Hepatic stellate cell (primary cell): Measurements from ENCODE around the gene BHLHA9.
A peak's percentile ranks its signal among the peaks of the same experiment; 100 is the strongest.
"Not testable (repeated sequence)": the region's sequence is repeated elsewhere in the genome, so short reads cannot be mapped to it uniquely, and the experiment has no call there.

Experiments used
- DNase-seq: peaks from one replicate; pipeline ENCODE4 v3.0.0; 2011; ENCODE audit warnings: low spot score

Gene BHLHA9

DNA sequence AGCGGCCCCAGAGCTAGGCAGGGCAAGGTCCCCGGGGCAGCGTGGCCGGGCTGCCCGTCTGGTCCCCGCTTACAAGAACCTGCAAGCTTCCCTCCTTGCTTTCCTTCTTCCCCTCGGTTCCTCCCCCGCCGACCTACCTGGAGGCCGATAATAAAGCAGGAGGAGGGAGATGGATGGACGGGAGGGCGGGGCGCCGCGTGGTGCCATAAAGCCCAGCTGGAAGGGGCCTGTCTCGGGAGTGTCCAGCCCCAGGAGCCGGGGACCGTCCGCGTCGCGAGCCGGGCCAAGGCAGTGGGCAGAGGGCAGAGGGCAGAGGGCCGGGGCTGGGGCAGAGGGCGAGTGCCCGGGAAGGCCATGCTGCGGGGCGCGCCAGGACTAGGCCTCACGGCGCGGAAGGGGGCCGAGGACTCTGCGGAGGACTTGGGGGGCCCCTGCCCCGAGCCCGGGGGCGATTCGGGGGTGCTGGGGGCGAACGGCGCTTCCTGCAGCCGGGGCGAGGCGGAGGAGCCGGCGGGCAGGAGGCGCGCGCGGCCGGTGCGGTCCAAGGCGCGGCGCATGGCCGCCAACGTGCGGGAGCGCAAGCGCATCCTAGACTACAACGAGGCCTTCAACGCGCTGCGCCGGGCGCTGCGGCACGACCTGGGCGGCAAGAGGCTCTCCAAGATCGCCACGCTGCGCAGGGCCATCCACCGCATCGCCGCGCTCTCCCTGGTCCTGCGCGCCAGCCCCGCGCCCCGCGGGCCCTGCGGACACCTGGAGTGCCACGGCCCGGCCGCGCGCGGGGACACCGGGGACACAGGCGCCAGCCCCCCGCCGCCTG lies at the start of gene BHLHA9:
BHLHA9 (plus strand) TSS at position 235 of the 820 bp plus-strand sequence; CDS start at position 355, 120 bp downstream.
- DNase-seq = no peak

DNA sequence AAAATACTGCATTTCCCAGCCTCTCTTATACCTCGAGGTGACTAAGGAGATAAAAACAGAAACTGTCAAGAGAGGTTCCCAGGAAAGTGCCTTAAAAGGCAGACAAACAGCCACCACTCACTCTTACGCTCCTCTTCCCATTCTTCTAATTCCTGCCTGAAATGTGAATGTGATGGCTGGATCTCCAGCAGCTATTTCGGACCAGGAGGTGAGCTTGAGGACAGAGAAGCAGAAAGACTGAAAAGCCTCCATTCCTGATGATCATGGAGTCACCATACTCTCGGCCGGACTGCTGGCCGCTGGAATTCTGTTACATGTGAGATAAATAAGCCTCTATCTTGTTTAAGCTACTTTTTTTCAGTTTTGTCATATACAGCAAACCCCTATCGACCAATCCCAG lies 49.0 kb upstream of the BHLHA9 start:
- no peak for DNase-seq

DNA sequence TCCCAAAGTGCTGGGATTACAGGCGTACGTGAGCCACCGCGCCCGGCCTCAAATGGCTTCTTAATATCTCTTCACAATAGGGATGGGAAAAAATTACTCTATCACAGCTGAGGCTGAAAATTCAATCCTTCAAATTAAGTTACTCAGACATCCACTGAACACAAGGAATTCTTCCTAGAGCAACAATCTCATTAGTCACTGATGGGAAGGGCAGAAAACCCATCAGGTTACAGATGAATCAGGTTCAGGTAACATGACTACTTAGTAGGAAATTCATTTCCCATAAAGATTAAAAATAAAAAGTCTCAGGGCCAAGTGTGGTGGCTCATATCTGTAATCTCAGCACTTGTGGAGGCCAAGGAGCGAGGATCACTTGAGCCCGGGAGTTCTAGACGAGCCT lies 47.9 kb upstream of the BHLHA9 start:
- no peak for DNase-seq

DNA sequence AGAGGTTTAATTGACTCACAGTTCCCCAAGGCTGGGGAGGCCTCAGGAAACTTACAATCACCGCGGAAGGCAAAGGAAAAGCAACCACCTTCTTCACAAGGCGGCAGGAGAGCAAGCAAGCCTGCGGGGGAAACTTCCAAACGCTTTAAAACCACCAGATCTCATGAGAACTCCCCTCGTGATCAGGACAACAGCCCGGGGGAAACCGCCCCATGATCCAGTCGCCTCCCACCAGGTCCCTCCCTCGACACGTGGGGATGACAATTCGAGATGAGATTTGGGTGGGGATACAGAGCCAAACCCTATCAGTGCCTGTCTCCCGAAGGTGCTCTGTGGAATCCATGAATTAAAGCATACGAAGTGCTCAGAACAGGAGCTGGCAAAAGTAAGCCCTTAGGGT lies 46.6 kb upstream of the BHLHA9 start:
- DNase-seq = no peak

DNA sequence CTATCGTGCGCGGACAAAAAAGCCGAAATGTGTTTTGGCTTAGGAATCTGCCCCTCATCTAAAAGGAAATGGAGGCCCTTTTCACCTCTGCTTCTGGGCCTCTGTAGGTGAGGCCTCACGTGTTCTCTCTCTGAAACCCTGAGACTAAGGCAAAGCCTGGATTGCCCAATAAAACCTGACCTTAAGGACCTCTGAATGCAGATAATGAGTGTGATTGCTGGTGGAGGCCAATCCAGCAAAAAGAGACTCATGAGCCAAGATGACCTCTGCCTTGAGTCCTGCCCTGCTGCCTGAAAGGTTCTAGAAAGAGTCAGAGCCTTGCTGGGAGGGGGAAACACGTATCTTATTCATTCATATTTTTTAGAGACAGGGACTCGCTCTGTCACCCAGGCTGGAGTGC lies 45.9 kb upstream of the BHLHA9 start:
- DNase-seq = no peak

DNA sequence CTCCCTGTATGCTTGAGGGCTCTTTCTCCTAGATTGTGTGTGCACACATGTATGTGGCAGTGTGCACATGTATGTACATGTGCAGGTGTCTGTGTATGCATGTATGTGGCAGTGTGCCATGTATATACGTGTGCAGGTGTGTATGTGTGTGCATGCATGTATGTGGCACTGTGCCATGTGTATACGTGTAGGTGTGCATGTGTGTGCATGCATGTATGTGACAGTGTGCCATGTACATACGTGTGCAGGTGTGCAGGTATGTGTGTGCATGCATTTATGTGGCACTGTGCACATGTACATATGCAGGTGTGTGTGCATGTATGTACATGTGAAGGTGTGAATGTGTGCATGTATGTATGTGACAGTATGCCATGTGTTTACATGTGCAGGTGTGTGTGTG lies 43.9 kb upstream of the BHLHA9 start:
- no peak for DNase-seq

DNA sequence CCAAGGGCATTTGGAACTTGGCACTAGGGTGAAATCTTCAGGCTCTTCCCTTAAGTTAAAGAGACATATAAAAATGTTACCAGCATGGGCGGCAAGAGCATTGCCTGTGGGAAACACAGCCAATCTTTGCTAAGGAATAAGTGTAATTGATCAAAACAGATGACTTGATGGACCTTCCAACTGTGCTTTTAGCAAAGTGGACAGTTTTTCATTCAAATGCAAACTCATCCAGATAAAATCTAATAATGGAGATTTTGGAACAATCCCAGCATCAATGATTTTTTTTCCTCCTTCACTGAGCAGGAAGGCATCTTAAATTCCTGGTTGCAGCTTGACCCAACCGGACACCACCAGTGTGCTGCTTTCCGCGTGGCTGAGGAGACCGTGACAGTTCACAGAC lies 42.9 kb upstream of the BHLHA9 start:
- DNase-seq = no peak

DNA sequence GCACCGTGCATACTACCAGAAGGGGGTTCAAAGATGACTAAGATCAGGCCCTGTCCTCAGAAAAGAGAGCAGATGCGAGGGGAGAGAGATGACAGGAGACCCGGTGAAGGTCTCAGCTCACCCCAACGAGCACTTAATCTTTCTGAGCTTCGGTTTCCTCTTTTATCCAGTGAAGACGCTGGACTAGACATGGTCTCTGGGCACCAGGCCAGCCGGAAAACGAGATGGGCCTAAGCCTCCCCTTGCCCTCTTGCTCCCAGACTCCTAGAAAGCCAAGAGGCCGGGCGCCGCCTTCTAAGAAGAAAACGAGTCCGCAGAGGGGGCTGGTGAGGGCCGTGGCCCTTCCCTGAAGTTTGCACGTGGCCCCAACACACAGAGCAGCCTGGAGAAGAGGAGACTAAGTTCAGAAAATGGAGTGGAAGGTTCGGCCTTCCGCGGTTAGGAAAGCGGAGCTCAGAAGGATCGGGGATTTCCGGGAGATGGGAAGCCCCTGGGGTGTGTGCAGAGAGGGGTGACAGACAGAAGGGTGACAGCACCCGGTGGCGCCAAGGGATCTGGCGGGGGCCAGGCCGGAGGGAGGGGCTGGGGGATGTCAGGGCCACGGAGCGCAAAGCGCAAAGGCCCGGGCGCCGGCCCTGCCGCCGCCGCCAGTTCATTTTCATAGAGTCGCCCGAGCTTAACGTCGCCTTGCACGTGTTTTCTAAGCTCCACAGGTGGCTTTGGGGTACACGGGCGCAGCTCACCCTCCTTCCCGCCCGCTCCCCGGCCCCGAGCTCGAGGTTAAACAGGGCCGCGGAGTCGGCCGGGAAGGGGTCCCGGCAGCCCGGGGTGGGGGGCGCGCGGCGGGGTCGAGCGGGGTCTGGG lies 42.1 kb upstream of the BHLHA9 start:
- DNase-seq = no peak

DNA sequence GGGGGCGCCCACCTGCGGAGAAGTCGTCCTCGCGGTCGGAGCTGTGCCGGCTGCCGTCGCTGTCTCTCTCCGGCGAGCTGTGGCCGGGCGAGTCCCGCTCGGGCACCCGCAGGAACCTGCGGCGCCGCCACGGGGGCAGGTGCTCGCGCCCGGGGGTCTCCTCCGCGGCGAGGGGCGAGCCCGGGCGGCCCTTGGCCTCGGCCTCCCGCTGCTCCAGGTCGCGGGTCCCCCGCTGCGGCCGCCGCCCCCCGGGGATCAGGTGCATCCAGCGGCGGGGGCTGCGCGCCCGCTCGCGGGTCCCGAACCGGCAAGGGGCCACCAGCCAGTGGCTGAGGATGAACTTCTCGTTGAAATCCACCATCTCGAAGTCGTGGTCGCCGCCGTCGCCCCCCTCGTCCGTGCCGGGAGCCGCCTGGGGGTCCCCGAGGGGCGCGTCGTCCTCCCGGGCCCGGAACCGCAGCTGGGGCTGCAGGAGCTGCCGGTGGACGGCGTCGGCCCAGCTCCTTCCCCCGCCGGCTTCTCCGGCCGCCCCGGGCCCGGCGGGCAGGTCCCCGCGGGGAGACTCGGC lies 41.4 kb upstream of the BHLHA9 start:
- no peak for DNase-seq

DNA sequence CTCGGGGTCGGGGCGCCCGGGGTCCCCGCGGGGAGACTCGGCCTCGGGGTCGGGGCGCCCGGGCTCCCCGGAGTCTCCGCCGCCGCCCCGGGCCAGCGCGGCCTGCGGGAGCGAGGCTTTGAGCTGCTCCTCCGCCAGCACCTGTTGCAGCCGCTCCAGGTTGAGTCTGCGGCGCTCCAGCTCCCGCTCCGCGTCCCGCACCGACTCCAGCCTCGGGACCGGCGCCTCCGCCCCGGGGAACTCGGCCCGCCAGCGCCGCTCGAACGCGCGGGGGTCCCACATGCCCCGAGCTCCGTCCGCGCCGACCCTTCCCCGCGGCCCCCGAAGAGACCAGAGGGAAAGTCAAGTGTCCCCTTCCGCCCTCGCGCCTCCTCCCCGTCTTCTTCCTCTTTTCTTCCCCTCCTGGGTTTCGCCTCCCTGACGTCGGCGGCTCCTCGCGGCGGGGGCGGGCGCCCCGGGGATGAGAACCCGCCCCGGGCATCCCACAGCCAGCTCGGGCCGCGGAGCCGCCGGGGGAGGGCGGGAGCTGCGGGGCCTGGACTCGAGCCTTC lies 40.8 kb upstream of the BHLHA9 start:
- peak; percentile 38 for DNase-seq

DNA sequence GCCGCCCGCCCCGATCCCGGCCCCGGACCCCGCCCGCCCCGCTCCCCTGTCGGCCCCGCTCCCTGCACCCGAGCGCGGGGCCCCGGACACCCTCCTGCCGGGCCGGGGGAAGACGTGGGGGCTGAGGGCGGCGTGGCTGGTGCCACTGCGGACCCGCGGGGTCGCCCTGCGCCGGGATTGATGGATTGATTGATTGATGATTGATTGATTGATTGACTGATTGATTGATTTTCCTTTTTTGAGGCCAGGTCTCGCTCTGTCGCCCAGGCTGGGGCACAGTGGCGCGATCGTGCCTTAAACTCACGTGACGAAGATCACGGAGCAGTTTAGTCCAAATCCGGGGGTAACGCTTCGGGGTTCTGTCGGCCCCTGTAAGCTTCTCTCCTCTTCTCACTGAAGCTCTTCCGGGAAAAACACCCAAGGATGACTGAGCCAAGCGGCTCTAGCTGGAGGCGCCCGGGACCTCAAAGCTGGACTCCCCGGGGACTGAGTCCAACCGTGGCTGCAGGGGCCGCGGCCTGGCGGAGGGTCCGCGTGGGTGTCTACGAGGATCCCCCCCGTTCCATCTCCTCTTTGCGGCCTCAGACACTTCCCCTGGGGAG lies 40.2 kb upstream of the BHLHA9 start:
- no peak for DNase-seq

DNA sequence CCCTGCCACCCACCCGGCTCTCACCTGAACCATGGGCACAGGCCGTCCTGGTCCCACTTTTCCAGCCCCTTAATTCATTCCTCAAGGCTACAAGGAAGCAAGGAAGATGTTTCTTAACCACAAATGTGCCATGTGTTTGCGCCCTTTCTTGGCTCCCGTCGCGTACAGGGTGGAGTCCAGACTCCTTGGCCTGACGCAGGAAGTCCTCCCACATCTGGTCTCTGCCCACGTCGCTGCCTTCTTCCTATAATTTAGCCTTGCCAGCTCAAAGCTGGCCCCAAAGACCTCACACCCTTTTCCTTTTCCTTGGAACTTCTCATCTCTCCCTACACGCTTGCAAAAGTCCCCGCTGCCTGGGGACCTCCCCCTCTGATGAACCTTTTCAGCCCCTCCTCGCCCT lies 38.8 kb upstream of the BHLHA9 start:
- no peak for DNase-seq

DNA sequence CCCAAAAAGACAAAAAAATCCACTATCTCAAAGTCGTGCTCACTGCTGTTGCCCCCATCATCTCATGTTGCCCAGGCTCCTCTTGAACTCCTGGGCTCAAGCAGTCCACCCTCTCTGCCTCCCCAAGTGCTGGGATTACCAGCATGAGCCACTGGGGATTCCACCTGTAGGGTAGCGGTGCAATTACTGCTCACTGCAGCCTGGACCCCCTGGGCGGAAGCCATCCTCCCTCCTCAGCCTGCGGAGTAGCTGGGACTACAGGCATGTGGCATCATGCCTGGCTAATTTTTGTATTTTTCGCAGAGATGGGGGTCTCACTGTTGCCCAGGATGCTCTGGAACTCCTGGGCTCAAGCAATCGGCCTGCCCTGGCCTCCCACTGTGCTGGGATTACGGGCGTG lies 37.9 kb upstream of the BHLHA9 start:
- DNase-seq = no peak

DNA sequence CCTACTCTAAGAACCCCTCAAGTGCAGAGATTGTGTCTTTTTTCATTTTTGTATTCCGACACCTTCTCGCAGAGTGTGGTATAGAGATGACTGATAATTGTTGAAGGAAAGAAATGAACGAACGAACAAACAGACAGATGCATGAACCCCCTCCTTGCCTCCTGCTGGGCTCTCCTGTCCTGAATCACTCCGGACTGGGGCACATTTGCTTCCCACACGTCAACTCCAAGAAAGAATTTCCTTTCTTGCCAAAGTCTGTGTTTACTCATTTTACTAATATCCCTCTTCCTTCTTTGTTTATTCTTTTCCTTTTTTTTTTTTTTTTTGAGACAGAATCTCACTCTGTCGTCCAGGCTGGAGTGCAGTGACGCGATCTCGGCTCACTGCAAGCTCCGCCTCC lies 37.5 kb upstream of the BHLHA9 start:
- peak; percentile 36 for DNase-seq

DNA sequence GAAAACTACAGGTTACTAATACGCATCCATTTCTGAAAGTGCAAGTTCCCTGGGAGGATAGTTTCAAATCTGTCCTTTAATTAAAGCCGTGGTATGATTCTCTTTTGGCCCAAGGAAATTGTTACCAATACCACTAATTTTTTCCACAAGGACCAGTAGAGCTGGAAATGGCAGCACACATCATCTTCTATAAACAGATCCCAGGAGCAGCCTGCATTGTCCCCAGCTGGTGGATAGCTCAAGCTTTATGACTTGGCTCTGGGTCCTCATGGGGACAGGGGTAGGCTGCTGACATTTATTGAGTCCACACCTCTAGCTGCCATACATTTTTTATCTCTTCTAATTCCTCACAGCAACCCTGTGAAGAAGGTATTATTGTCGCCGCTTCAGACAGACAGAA lies 35.8 kb upstream of the BHLHA9 start:
- no peak for DNase-seq

DNA sequence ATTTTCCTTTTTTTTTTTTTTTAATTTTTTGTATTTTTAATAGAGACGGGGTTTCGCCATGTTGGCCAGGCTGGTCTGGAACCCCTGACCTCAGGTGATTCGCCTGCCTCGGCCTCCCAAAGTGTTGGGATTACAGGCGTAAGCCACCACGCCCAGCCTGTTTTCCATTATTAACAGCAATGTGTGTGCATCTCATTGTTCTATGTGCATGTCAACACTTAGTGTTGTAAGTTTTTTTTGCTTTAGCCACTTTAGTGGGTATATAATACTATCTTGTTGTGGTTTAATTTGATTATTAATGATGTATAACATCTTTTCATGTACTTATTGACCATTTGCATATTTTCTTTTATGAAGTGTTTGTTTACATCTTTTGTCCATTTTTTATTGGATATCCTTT lies 32.8 kb upstream of the BHLHA9 start:
- DNase-seq = no peak

DNA sequence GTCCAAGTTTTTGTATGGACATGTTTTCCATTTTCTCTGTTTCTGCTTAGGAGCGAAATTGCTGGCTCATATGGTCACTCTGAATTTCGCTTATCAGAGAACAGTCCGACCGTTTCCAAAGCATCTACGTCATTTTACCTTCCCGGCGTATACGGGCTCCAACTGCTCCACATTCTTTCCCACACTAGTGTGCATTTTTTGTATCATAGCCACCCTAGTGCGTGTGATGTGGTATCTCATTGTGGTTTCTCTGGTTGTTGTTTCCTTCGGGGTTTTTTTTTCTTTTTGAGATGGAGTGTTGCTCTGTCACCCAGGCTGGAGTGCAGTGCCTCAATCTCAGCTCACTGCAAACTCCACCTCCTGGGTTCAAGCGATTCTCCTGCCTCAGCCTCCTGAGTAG lies 31.0 kb upstream of the BHLHA9 start:
- DNase-seq = no peak

DNA sequence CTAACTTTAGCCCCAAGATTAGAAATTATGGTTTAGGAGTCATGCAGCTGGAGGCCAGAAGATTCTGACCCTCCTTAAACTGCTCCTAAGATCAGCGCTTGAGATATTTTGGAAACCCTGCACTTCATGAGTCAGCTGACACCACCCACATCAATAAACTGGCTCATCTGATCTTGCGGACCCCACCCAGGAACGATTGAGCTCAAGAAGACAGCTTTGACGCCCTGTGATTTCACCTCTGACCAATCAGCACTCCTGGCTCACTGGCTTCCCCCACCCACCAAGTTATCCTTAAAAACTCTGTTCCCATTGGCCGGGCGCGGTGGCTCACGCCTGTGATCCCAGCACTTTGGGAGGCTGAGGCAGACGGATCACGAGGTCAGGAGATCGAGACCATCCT lies 29.8 kb upstream of the BHLHA9 start:
- DNase-seq = not testable (repeated sequence)

DNA sequence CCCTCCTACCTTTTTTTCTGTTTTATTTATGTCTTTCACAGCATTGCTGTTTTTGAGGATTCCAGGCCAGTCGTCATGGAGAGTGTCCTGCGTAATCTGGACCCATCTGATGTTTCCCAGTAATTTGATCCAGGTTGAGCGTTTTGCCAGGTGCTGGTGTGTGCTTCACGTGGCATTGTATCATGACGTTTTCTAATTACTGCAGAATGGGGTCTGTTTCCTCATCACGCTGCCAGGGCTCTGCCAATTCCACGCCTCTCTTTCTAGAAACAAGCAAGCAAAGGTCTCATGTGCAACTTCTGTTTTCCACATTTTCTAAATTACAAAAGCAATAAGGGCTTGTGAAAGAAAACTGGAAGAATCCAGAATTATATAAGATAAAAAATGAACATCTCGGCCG lies 28.3 kb upstream of the BHLHA9 start:
- DNase-seq = no peak

DNA sequence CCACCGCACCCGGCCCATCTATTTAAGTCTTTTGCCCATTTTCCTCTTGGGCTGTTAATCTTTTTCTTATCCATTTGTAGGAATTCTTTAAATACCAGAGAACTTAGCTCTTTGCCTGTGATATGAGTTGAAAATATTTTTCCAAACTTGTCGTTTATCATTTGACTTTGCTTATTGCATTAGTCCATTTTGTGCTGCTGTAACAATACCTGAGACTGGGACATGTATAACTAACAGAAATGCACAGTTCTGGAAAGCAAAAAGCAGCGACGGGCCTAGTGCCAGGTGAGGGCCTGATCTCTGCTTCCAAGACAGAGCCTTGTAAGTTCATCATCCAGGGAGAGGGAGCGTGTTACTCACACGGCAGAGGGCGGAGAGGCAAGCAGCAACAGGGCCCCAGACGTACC lies 25.6 kb upstream of the BHLHA9 start:
- no peak for DNase-seq

DNA sequence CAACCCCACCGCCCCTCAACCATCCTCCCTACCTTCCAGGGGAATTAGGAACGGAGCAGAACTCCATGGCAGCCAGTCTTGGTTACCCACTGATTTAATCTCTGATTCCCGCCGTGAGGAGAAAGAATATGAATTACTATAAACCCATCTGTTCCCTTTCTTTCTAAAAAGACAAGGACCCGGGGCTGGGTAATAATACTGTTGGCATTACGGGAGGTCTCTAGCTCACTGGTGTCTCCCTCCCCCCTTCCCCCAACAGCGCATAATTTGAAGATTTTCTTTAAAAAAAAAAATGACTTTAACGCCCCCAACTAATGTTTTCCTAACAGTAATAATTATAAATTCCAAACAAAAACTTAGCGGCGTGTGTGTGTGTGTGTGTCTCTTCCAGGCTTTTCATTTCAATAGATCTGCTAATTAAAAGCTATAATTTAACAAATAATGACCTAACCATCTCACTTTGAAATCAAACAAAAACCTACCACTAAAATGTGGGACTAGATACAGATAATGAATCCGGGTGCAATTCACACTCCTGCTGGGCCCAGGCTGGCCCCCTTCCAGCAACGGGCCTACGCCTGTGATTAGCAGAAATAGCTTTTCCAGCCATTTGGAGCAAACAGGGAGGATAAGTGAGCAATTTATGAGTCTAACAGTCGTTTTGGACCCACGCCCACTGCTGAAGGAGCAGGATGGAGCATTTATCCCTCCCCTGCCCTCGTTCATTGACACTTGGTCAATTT lies 18.2 kb upstream of the BHLHA9 start:
- DNase-seq = no peak

DNA sequence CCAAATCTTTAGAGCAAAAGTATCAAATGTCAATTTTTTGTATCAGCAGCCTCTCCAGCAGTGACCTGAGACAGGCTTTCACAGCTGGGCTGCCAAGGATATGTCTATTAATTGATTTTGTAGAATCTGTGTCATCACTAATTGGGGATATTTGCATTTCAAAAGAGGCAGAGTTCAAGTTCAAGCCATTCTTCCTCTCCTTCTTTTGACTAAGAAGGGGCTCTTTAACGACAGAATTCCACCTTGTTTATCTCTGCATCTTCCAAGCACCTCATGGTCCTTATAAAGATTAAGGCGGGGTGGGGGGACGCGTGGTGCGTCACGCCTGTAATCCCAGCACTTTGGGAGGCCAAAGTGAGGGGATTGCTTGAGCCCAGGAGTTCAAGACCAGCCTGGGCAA lies 15.2 kb upstream of the BHLHA9 start:
- DNase-seq = no peak
